Neural cell (in vitro differentiated cells): ENCODE data around the gene HLCS. TPM values are rescaled to one million over a fixed set of nuclear protein-coding genes. Genes with fewer than 3 reads are reported as not detected.

ENCODE experiments used
- H2AFZ ChIP-seq: fragments of 200-600, 300-800 bp; sonication (generic), shearing (Covaris generic); 2 replicates; pipeline ENCODE4 v1.6.0; 2014; ENCODE audit warnings: low read depth, mild to moderate bottlenecking, antibody characterized with exemption, low read length, moderate library complexity
- H3F3A ChIP-seq: fragments of 200-600 bp; shearing (Covaris generic); 2 replicates; pipeline ENCODE4 v1.6.1; 2016; ENCODE audit warnings: mild to moderate bottlenecking, moderate library complexity, mixed read lengths, antibody characterized with exemption, low read length; ENCODE audit not compliant: insufficient read depth, poor library complexity, severe bottlenecking
- H3K27ac ChIP-seq: fragments of 200-600, 300-800 bp; sonication (generic), shearing (Covaris generic); 2 replicates; pipeline ENCODE4 v1.5.1; 2014; ENCODE audit warnings: mild to moderate bottlenecking, low read length, moderate library complexity
- H3K27me3 ChIP-seq: fragments of 300-800, 200-600 bp; sonication (generic), shearing (Covaris generic); 2 replicates; pipeline ENCODE4 v1.6.0; 2014; ENCODE audit warnings: mild to moderate bottlenecking, low read depth, low read length, moderate library complexity; ENCODE audit not compliant: insufficient read depth
- H3K36me3 ChIP-seq: fragments of 300-800, 200-600 bp; sonication (generic), shearing (Covaris generic); 2 replicates; pipeline ENCODE4 v1.5.1; 2014; ENCODE audit warnings: mild to moderate bottlenecking, antibody characterized with exemption, low read length, moderate library complexity; ENCODE audit not compliant: insufficient read depth
- H3K4me2 ChIP-seq: fragments of 300-800, 200-600 bp; sonication (generic), shearing (Covaris generic); 2 replicates; pipeline ENCODE4 v1.6.0; 2014; ENCODE audit warnings: mild to moderate bottlenecking, low read length
- H3K4me3 ChIP-seq: fragments of 300-800, 200-600 bp; sonication (generic), shearing (Covaris generic); 2 replicates; pipeline ENCODE4 v1.5.1; 2014; ENCODE audit warnings: mild to moderate bottlenecking, low read length, moderate library complexity
- H3K79me2 ChIP-seq: fragments of 200-600 bp; shearing (Covaris generic); replicated peaks from 2 replicates; pipeline ENCODE4 v1.6.0; 2014; ENCODE audit warnings: mild to moderate bottlenecking, low read length, moderate library complexity; ENCODE audit not compliant: insufficient read depth
- H3K9ac ChIP-seq: fragments of 300-800, 200-600 bp; sonication (generic), shearing (Covaris generic); 2 replicates; pipeline ENCODE4 v1.6.1; 2016; ENCODE audit warnings: mild to moderate bottlenecking, low read length, mixed read lengths
- H3K9me2 ChIP-seq: fragments of 200-600 bp; shearing (Covaris generic); 2 replicates; pipeline ENCODE4 v1.6.1; 2016; ENCODE audit warnings: mild to moderate bottlenecking, low read length, mixed read lengths; ENCODE audit not compliant: insufficient read depth
- H3K9me3 ChIP-seq: fragments of 200-600, 300-800 bp; sonication (generic), shearing (Covaris generic); 2 replicates; pipeline ENCODE4 v1.6.1; 2016; ENCODE audit warnings: mild to moderate bottlenecking, mixed run types, low read length, moderate library complexity, mixed read lengths
- H4K20me1 ChIP-seq: fragments of 200-600 bp; shearing (Covaris generic); 2 replicates; pipeline ENCODE4 v1.6.1; 2016; ENCODE audit warnings: mild to moderate bottlenecking, mixed run types; ENCODE audit not compliant: insufficient read depth
- CTCF ChIP-seq: fragments of 450-650 bp; IDR thresholded peaks from 2 replicates; pipeline ENCODE4 v1.5.1; 2014; ENCODE audit warnings: antibody characterized with exemption, mild to moderate bottlenecking, moderate library complexity; ENCODE audit not compliant: poor library complexity, severe bottlenecking
- EP300 ChIP-seq: fragments of 450-650 bp; conservative IDR thresholded peaks from 2 replicates; pipeline ENCODE4 v1.6.1; 2014; ENCODE audit warnings: antibody characterized with exemption, mild to moderate bottlenecking, moderate library complexity; ENCODE audit not compliant: poor library complexity, severe bottlenecking
- EZH2 ChIP-seq: fragments of 200-600, 300-800 bp; shearing (Covaris generic), sonication (generic); IDR thresholded peaks from 2 replicates; pipeline ENCODE4 v1.6.1; 2014; ENCODE audit warnings: antibody characterized with exemption, low read length, borderline replicate concordance, mild to moderate bottlenecking; ENCODE audit not compliant: insufficient read depth, poor library complexity, severe bottlenecking
- MXI1 ChIP-seq: fragments of 450-650 bp; conservative IDR thresholded peaks from 2 replicates; pipeline ENCODE4 v1.6.1; 2014; ENCODE audit warnings: antibody characterized with exemption, mild to moderate bottlenecking; ENCODE audit not compliant: poor library complexity, severe bottlenecking
- POLR2AphosphoS5 ChIP-seq: IDR thresholded peaks from 2 replicates; pipeline ENCODE4 v1.6.1; 2012
- RAD21 ChIP-seq: fragments of 450-650 bp; conservative IDR thresholded peaks from 2 replicates; pipeline ENCODE4 v1.6.1; 2014; ENCODE audit warnings: antibody characterized with exemption, mild to moderate bottlenecking, moderate library complexity
- REST ChIP-seq: IDR thresholded peaks from 2 replicates; pipeline ENCODE4 v1.6.1; 2012; ENCODE audit warnings: borderline replicate concordance
- SMC3 ChIP-seq: fragments of 450-650 bp; conservative IDR thresholded peaks from 2 replicates; pipeline ENCODE4 v1.6.1; 2014; ENCODE audit warnings: antibody characterized with exemption, mild to moderate bottlenecking, moderate library complexity; ENCODE audit not compliant: poor library complexity
- TAF1 ChIP-seq: IDR thresholded peaks from 2 replicates; pipeline ENCODE4 v1.6.1; 2012; ENCODE audit warnings: low read depth
- polyA plus RNA-seq: library from polyadenylated mRNA; depleted of rRNA; stranded (reverse); fragments of >200 nt; gene quantifications from 2 replicates; pipeline ENCODE4 v1.2.3, GENCODE V29; 2014

HLCS gene
- polyA plus RNA-seq, 1 donor from 2014 or later, result 12.1 TPM

GRCh38 chr21:36923270-36923669 lies 43.2 kb downstream of the HLCS start:
- no peak overlapping the region for H3K4me3 ChIP-seq

GRCh38 chr21:36922861-36923260 lies 43.6 kb downstream of the HLCS start:
- H3K4me2 ChIP-seq, result no peak overlapping the region
- H3K27me3 ChIP-seq, result no peaks in the 10 kb centered on the region
- no peak overlapping the region for H3K4me3 ChIP-seq
- no peak overlapping the region for H3K27ac ChIP-seq
- H2AFZ ChIP-seq, result no peak overlapping the region
- H3K36me3 ChIP-seq, result no peaks in the 10 kb centered on the region
- H3K9ac ChIP-seq, result no peak overlapping the region
- no peaks in the 10 kb centered on the region for H3K9me3 ChIP-seq
- H4K20me1 ChIP-seq, result no peaks in the 10 kb centered on the region
- no peaks in the 10 kb centered on the region for H3K79me2 ChIP-seq
- no peaks in the 10 kb centered on the region for H3F3A ChIP-seq
- H3K9me2 ChIP-seq, result no peaks in the 10 kb centered on the region
- TF ChIP-seq POLR2AphosphoS5 (no peak), EZH2 (no peak), RAD21 (no peak), EP300 (no peak), MXI1 (no peak), CTCF (no peak)

More at GRCh38 chr21:36923270-36923669, 43.2 kb downstream of the HLCS start:
- no peak overlapping the region for H3K27ac ChIP-seq
- H3K9ac ChIP-seq, result no peak overlapping the region
- H3K9me2 ChIP-seq, result no peaks in the 10 kb centered on the region
- H3K36me3 ChIP-seq, result no peaks in the 10 kb centered on the region
- H2AFZ ChIP-seq, result no peak overlapping the region
- TF ChIP-seq RAD21, result no peak
- no peak for TF ChIP-seq POLR2AphosphoS5
- no peak for TF ChIP-seq CTCF
- TF ChIP-seq EP300, result no peak
- no peak for TF ChIP-seq TAF1
- no peak for TF ChIP-seq REST
- no peak for TF ChIP-seq EZH2
- TF ChIP-seq SMC3, result no peak
- no peak for TF ChIP-seq MXI1
- no peaks in the 10 kb centered on the region for H3K9me3 ChIP-seq
- H3K27me3 ChIP-seq, result no peaks in the 10 kb centered on the region
- no peaks in the 10 kb centered on the region for H3K79me2 ChIP-seq
- H3F3A ChIP-seq, result no peaks in the 10 kb centered on the region
- H4K20me1 ChIP-seq, result no peaks in the 10 kb centered on the region
- no peak overlapping the region for H3K4me2 ChIP-seq
